ENCODE data around the gene GABRG3.

- no peak for TF ChIP-seq CTCF (IDR thresholded peaks at IDR 0.05; ENCODE audit: poor library complexity)
- no peak for TF ChIP-seq EZH2 (IDR thresholded peaks at IDR 0.05; ENCODE audit: borderline replicate concordance)
These were observed 437.4 kb downstream of the GABRG3 start for GRCh38 chr15:27408428-27408827.
